Activated CD8-positive, alpha-beta memory T cell treated with anti-CD3 and anti-CD28 coated beads, Interleukin-2, amount 50 U/mL, for 1 hour (primary cell): ENCODE results near the gene KLC4.
"Not testable (repeated sequence)": the region's sequence is repeated elsewhere in the genome, so short reads cannot be mapped to it uniquely, and the experiment has no call there.

Source experiments
- DNase-seq: peaks from one replicate; pipeline ENCODE4 v3.0.0-alpha.2; 2020; ENCODE audit errors: extremely low read depth

KLC4 gene

GRCh38 chr6:43070028-43070632 lies 10.7 kb downstream of the KLC4 start:
- no peak for DNase-seq

GRCh38 chr6:43074847-43075669 lies 15.6 kb downstream of the KLC4 start:
- no peak for DNase-seq

- DNase-seq: no peak
These were observed 16.4 kb downstream of the KLC4 start, which contains the start of gene PTK7 for GRCh38 chr6:43075670-43076463. Gene PTK7, plus strand, starts transcription at chr6:43076314. Its CDS starts 175 bp downstream, at chr6:43076489.

- no peak for DNase-seq
These were observed 17.3 kb downstream of the KLC4 start for GRCh38 chr6:43076464-43077332.

GRCh38 chr6:43077333-43077809 lies 17.9 kb downstream of the KLC4 start:
- DNase-seq: no peak

- no peak for DNase-seq
These were observed 18.6 kb downstream of the KLC4 start for GRCh38 chr6:43077981-43078511.

GRCh38 chr6:43078691-43079090 lies 19.3 kb downstream of the KLC4 start:
- no peak for DNase-seq

GRCh38 chr6:43081043-43081442 lies 21.6 kb downstream of the KLC4 start:
- no peak for DNase-seq

- DNase-seq: not testable (repeated sequence)
These were observed 22.5 kb downstream of the KLC4 start for GRCh38 chr6:43081922-43082321.

- DNase-seq: no peak
These were observed 23.6 kb downstream of the KLC4 start for GRCh38 chr6:43082806-43083655.

- DNase-seq: no peak
These were observed 26.7 kb downstream of the KLC4 start for GRCh38 chr6:43086022-43086658.

- DNase-seq: no peak
These were observed 29.2 kb downstream of the KLC4 start for GRCh38 chr6:43088654-43089056.

GRCh38 chr6:43089467-43089866 lies 30.0 kb downstream of the KLC4 start:
- DNase-seq: no peak

GRCh38 chr6:43089874-43090558 lies 30.6 kb downstream of the KLC4 start:
- no peak for DNase-seq

GRCh38 chr6:43090559-43090956 lies 31.1 kb downstream of the KLC4 start:
- DNase-seq: no peak

- DNase-seq: no peak
These were observed 31.6 kb downstream of the KLC4 start for GRCh38 chr6:43091020-43091419.

GRCh38 chr6:43091436-43091991 lies 32.1 kb downstream of the KLC4 start:
- DNase-seq: no peak

- DNase-seq: no peak
These were observed 33.2 kb downstream of the KLC4 start for GRCh38 chr6:43092635-43093034.
